Measurements from ENCODE around the gene GPBAR1.

DNA sequence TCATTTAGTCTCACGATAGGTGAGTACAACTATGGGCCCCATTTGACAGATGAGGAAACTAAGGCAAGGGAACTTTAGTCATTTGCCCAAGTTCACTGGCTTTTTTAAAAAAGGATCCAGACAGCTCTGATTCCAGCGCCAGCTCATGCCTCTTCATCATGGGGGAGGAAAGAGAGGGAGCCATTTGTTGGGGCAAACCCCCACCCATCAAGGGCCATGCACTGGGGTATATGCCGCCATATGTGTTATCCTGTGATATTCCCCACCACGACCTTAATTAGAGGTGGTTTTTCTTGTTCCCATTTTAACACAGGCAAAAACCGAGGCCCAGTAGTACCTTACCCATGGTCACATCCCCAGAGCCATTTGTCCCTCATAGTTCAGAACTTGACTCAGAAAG lies 649 bp upstream of the GPBAR1 start:
- no peak for TF ChIP-seq CTCF (IDR thresholded peaks at IDR 0.05)
- TF ChIP-seq POLR2A (IDR thresholded peaks at IDR 0.05): no peak
- no peak for TF ChIP-seq EP300 (IDR thresholded peaks at IDR 0.05)
- no peak for TF ChIP-seq POLR2AphosphoS5 (IDR thresholded peaks at IDR 0.05)

Measured in upper lobe of left lung (tissue), 4 donors.